ENCODE results near the gene BICC1. TPM values are rescaled to one million over a fixed set of nuclear protein-coding genes. Genes with fewer than 3 reads are reported as not detected.

BICC1 gene
- total and polyA plus RNA-seq, 4 donors: 5.9 to 54.2 (median 22.2) TPM

DNA sequence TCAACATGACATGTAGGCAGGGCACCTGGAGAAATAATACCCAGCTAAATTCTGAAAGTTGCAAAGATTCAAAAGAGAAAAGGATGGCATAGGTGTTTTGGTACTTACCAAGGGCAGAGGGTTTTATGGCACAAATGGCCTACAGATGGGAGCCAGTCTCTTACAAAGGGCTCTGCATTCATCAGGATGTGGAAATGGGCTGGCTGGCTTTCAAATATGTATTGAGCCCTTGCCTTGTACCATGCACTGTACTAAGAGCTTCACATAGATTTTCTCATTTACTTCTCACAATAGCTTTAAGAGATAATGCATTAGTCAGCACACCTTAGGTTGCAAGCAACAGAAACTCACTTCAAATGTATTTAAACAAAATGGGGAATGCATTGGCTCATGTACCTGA is 327.1 kb downstream of the BICC1 start:
- Histone ChIP-seq H3K4me3 (ENCODE audit: low read depth, low read length) (no peak overlapping the region), H3K27ac (ENCODE audit: low read depth, low read length) (no peak overlapping the region), H3K4me1 (ENCODE audit: control insufficient read depth, insufficient read depth, low read length) (no peaks in the 10 kb centered on the region), H3K27me3 (ENCODE audit: control insufficient read depth, insufficient read depth, low read length) (no peaks in the 10 kb centered on the region), H3K9me3 (ENCODE audit: control insufficient read depth, insufficient read depth, low read length) (no peaks in the 10 kb centered on the region), H3K36me3 (ENCODE audit: control insufficient read depth, insufficient read depth, low read length) (no peaks in the 10 kb centered on the region)
- DNase-seq (ENCODE audit: low read depth in 4 of 6, low spot score in 6 of 6): no peak

- no CpG with 5 or more reads among the region's 1 CpG for WGBS (ENCODE audit: insufficient coverage)
- H3K4me3 ChIP-seq (ENCODE audit: low read depth, low read length): no peak overlapping the region
Measured at GRCh38 chr10:58840840-58841435, 328.3 kb downstream of the BICC1 start.

DNA sequence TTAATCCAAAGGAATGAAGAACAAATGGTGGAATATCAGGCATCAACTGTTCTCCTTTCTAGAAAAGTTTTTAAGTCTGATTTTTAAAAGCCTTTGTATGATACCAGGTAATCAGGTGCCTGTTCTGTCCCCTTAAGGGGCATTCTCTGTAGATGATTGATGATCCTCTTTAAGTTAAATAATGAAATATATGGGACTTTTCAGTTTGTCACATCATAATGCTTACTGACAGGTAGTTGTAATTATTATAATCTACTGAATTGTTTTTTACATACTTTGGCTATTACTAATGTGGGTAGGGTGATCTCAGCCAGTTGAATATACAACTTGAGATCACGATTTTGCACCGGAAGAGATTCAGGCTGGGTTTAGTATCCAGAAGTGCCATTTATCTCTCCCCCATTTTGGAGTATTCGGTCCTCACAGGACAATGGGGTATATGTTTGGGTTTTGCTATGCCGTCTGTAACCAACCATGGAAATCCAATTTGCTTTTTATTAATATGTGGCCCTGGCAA is 330.2 kb downstream of the BICC1 start:
- H3K36me3 ChIP-seq (ENCODE audit: control insufficient read depth, insufficient read depth, low read length): no peaks in the 10 kb centered on the region
- H3K9me3 ChIP-seq (ENCODE audit: control insufficient read depth, insufficient read depth, low read length): no peaks in the 10 kb centered on the region
- no peak overlapping the region for H3K4me3 ChIP-seq (ENCODE audit: low read depth, low read length)
- no peaks in the 10 kb centered on the region for H3K4me1 ChIP-seq (ENCODE audit: control insufficient read depth, insufficient read depth, low read length)
- no peak overlapping the region for H3K27ac ChIP-seq (ENCODE audit: low read depth, low read length)
- no CpG with 5 or more reads among the region's 4 CpGs for WGBS (ENCODE audit: insufficient coverage)
- no peak for DNase-seq (ENCODE audit: low read depth in 4 of 6, low spot score in 6 of 6)
- no peaks in the 10 kb centered on the region for H3K27me3 ChIP-seq (ENCODE audit: control insufficient read depth, insufficient read depth, low read length)

More at GRCh38 chr10:58840840-58841435, 328.3 kb downstream of the BICC1 start:
- peak in 1 of 6 donors; percentile 56 for DNase-seq (ENCODE audit: low read depth in 4 of 6, low spot score in 6 of 6)
- Histone ChIP-seq H3K27ac (ENCODE audit: low read depth, low read length) (no peak overlapping the region), H3K9me3 (ENCODE audit: control insufficient read depth, insufficient read depth, low read length) (no peaks in the 10 kb centered on the region), H3K27me3 (ENCODE audit: control insufficient read depth, insufficient read depth, low read length) (no peaks in the 10 kb centered on the region), H3K4me1 (ENCODE audit: control insufficient read depth, insufficient read depth, low read length) (no peaks in the 10 kb centered on the region), H3K36me3 (ENCODE audit: control insufficient read depth, insufficient read depth, low read length) (no peaks in the 10 kb centered on the region)

DNA sequence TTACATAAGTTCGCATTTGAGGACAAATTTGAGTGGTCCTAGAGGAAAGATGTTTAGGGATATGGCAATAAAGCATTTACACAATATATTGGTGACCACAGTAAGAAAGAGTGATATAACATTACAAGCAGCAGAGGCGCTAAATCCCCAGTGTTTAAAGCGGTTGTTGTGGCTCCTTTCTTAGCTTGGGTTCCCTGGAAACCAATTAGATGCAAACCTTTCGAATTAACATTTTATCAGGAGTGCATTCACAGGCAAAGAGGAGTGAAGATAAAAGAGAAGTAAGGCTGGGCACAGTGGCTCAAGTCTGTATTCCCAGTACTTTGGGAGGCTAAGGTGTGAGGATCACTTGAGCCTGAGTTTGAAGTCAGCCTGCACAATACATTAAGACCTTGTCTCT is 331.1 kb downstream of the BICC1 start:
- H3K4me1 ChIP-seq (ENCODE audit: control insufficient read depth, insufficient read depth, low read length): no peaks in the 10 kb centered on the region
- H3K36me3 ChIP-seq (ENCODE audit: control insufficient read depth, insufficient read depth, low read length): no peaks in the 10 kb centered on the region
- no peak overlapping the region for H3K4me3 ChIP-seq (ENCODE audit: low read depth, low read length)
- H3K27ac ChIP-seq (ENCODE audit: low read depth, low read length): no peak overlapping the region
- no CpG with 5 or more reads among the region's 4 CpGs for WGBS (ENCODE audit: insufficient coverage)
- H3K9me3 ChIP-seq (ENCODE audit: control insufficient read depth, insufficient read depth, low read length): no peaks in the 10 kb centered on the region
- H3K27me3 ChIP-seq (ENCODE audit: control insufficient read depth, insufficient read depth, low read length): no peaks in the 10 kb centered on the region
- DNase-seq (ENCODE audit: low read depth in 4 of 6, low spot score in 6 of 6): no peak

DNA sequence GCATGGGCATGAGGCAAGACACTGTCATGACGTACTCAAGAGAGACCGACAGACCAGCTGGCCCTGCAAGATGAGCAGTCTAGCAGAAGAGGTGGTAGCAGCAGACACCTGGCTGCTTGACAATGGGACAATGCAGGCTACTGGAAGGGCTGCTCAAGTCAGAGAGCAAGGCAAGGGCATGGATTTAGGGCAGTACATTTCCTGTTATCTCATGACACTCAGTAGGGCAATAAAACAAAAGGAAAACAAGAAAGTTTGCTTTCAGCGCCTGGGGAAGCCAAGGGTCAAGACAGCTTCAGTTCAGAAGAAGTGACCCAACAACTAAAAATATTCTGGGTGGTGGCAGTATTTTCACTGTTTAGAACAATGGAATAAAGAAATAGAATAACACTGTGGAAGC is 332.0 kb downstream of the BICC1 start:
- no peaks in the 10 kb centered on the region for H3K9me3 ChIP-seq (ENCODE audit: control insufficient read depth, insufficient read depth, low read length)
- H3K4me3 ChIP-seq (ENCODE audit: low read depth, low read length): no peak overlapping the region
- DNase-seq (ENCODE audit: low read depth in 4 of 6, low spot score in 6 of 6): no peak
- 90% methylated on average over 2 of the region's 3 CpGs for WGBS (ENCODE audit: insufficient coverage)
- H3K27ac ChIP-seq (ENCODE audit: low read depth, low read length): no peak overlapping the region
- H3K4me1 ChIP-seq (ENCODE audit: control insufficient read depth, insufficient read depth, low read length): no peaks in the 10 kb centered on the region
- no peaks in the 10 kb centered on the region for H3K27me3 ChIP-seq (ENCODE audit: control insufficient read depth, insufficient read depth, low read length)
- no peaks in the 10 kb centered on the region for H3K36me3 ChIP-seq (ENCODE audit: control insufficient read depth, insufficient read depth, low read length)

DNA sequence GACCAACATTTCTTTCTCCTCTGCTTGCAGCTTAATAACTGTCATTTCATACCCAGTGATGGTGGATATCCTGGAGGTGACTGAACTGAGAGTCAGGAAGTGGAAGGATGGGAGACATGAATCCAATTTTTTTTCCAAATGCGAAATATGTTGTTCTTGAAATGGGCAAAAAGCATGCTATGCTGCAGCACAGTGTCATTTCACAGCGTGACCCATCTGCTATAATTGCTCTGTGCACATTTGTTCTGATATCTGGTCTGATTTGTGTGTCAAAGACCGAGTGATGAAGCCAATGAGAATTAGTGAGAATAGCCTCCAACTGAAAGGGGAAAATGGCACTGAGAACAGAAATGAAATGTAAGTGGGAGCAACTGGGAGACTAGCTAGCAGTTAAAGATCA is 334.2 kb downstream of the BICC1 start:
- Histone ChIP-seq H3K4me3 (ENCODE audit: low read depth, low read length) (no peak overlapping the region), H3K36me3 (ENCODE audit: control insufficient read depth, insufficient read depth, low read length) (no peaks in the 10 kb centered on the region), H3K4me1 (ENCODE audit: control insufficient read depth, insufficient read depth, low read length) (no peaks in the 10 kb centered on the region), H3K9me3 (ENCODE audit: control insufficient read depth, insufficient read depth, low read length) (no peaks in the 10 kb centered on the region), H3K27ac (ENCODE audit: low read depth, low read length) (no peak overlapping the region), H3K27me3 (ENCODE audit: control insufficient read depth, insufficient read depth, low read length) (no peaks in the 10 kb centered on the region)
- WGBS (ENCODE audit: insufficient coverage): 100% methylated on average over 3 of the region's 3 CpGs
- peak in 1 of 6 donors; percentile 41 for DNase-seq (ENCODE audit: low read depth in 4 of 6, low spot score in 6 of 6)

DNA sequence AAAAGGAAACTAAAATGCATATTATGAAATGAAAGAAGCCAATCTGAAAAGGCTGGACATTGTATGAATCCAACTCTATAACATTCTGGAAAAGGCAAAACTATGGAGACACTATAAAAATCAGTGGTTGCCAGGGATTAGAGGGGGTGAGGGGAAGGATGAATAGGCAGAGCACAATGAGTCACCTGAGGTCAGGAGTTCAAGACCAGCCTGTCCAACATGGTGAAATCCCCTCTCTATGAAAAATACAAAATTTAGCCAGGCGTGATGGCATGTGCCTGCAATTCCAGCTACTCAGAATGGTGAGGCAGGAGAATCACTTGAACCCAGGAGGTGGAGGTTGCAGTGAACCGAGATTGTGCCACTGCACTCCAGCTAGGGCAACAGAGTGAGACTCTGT is 338.9 kb downstream of the BICC1 start:
- 89% methylated on average over 1 of the region's 2 CpGs for WGBS (ENCODE audit: insufficient coverage)
- Histone ChIP-seq H3K27me3 (ENCODE audit: control insufficient read depth, insufficient read depth, low read length) (no peaks in the 10 kb centered on the region), H3K36me3 (ENCODE audit: control insufficient read depth, insufficient read depth, low read length) (no peaks in the 10 kb centered on the region), H3K4me1 (ENCODE audit: control insufficient read depth, insufficient read depth, low read length) (no peaks in the 10 kb centered on the region), H3K27ac (ENCODE audit: low read depth, low read length) (no peak overlapping the region), H3K9me3 (ENCODE audit: control insufficient read depth, insufficient read depth, low read length) (no peaks in the 10 kb centered on the region), H3K4me3 (ENCODE audit: low read depth, low read length) (no peak overlapping the region)
- no peak for DNase-seq (ENCODE audit: low read depth in 4 of 6, low spot score in 6 of 6)

- no peaks in the 10 kb centered on the region for H3K36me3 ChIP-seq (ENCODE audit: control insufficient read depth, insufficient read depth, low read length)
- no peaks in the 10 kb centered on the region for H3K4me1 ChIP-seq (ENCODE audit: control insufficient read depth, insufficient read depth, low read length)
- no peaks in the 10 kb centered on the region for H3K27me3 ChIP-seq (ENCODE audit: control insufficient read depth, insufficient read depth, low read length)
- H3K4me3 ChIP-seq (ENCODE audit: low read depth, low read length): no peak overlapping the region
- no peak overlapping the region for H3K27ac ChIP-seq (ENCODE audit: low read depth, low read length)
- no peak for DNase-seq (ENCODE audit: low read depth in 4 of 6, low spot score in 6 of 6)
- H3K9me3 ChIP-seq (ENCODE audit: control insufficient read depth, insufficient read depth, low read length): no peaks in the 10 kb centered on the region
- WGBS (ENCODE audit: insufficient coverage): no CpG with 5 or more reads among the region's 2 CpGs
Measured at GRCh38 chr10:58853668-58854067, 341.0 kb downstream of the BICC1 start.

GRCh38 chr10:58854811-58855210 is 342.1 kb downstream of the BICC1 start:
- no peaks in the 10 kb centered on the region for H3K9me3 ChIP-seq (ENCODE audit: control insufficient read depth, insufficient read depth, low read length)
- H3K36me3 ChIP-seq (ENCODE audit: control insufficient read depth, insufficient read depth, low read length): no peaks in the 10 kb centered on the region
- DNase-seq (ENCODE audit: low read depth in 4 of 6, low spot score in 6 of 6): peak in 1 of 6 donors; percentile 62
- H3K27me3 ChIP-seq (ENCODE audit: control insufficient read depth, insufficient read depth, low read length): no peaks in the 10 kb centered on the region
- H3K27ac ChIP-seq (ENCODE audit: low read depth, low read length): no peak overlapping the region
- H3K4me1 ChIP-seq (ENCODE audit: control insufficient read depth, insufficient read depth, low read length): no peaks in the 10 kb centered on the region
- 92% methylated on average over 2 of the region's 2 CpGs for WGBS (ENCODE audit: insufficient coverage)
- H3K4me3 ChIP-seq (ENCODE audit: low read depth, low read length): no peak overlapping the region

- Histone ChIP-seq H3K27me3 (ENCODE audit: control insufficient read depth, insufficient read depth, low read length) (no peaks in the 10 kb centered on the region), H3K4me3 (ENCODE audit: low read depth, low read length) (no peak overlapping the region), H3K4me1 (ENCODE audit: control insufficient read depth, insufficient read depth, low read length) (no peaks in the 10 kb centered on the region), H3K36me3 (ENCODE audit: control insufficient read depth, insufficient read depth, low read length) (no peaks in the 10 kb centered on the region), H3K9me3 (ENCODE audit: control insufficient read depth, insufficient read depth, low read length) (no peaks in the 10 kb centered on the region), H3K27ac (ENCODE audit: low read depth, low read length) (no peak overlapping the region)
- peak in 1 of 6 donors; percentile 39 for DNase-seq (ENCODE audit: low read depth in 4 of 6, low spot score in 6 of 6)
- WGBS (ENCODE audit: insufficient coverage): 91% methylated on average over 8 of the region's 9 CpGs
Measured at GRCh38 chr10:58856508-58857240, 344.0 kb downstream of the BICC1 start.

All from spinal cord (tissue), 10 donors.